GM21619 (cell line): ENCODE data around the gene PUM2.

Source experiments
- ATAC-seq: cut with Tn5 transposase; IDR thresholded peaks from one replicate; pipeline ENCODE4 v1.9.1; 2021; ENCODE audit not compliant: unreplicated experiment

The PUM2 gene

DNA sequence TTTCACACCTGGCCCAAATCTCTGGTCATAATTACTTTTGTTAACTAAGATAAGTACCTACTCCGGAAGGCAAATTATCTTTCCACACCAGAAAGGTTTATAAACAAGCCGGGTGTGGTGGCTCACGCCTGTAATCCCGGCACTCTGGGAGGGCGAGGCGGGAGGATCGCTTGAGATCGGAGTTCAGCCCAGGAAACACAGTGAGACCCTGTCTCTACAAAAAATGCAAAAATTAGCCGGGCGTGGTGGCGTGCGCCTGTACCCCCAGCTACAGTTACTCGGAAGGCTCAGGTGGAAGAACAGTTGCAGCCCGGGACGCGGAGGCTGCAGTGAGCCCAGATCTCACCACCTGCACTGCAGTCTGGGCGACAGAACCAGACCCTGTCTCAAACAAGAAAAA lies 2.1 kb downstream of the PUM2 start:
- no peak for ATAC-seq

DNA sequence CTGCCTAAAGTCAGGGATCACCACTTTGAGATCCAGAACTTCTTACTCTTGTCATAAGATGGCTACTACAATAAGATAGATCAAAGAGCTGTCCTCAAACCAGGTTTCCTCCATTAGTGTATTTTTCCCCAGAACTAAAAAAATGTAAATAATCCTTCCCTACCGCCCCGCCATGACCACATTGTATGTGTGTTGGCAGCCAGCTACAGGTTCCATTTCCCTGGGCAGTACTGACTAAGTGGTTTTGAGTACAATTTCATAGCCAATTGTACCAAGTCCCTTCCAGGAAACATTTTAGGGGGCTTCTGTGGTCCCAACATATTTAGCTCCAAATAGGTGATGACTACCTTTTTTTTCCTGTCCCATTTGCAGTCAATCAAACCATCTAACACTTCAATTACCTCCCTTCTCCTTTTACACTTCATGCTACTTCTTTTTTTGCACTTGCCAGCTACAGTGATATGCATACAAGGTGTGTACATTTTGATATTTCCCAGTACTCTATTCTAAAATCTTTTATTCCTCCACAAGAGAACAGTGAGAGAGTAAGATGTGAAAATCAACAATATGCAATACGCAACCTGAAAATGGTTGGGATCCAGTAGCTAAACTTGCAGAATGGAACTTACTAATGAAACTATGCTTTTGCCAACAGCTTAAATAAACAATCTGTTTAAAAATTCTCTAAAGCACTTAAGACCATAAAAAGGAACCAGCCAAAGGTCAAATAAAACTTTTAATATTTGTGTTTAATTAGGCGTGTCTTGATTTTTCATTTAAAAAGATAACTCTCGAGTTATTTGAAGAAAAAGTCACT lies 3.9 kb downstream of the PUM2 start:
- no peak for ATAC-seq

- no peak for ATAC-seq
Observed at GRCh38 chr2:20343128-20343527, 7.5 kb downstream of the PUM2 start.

DNA sequence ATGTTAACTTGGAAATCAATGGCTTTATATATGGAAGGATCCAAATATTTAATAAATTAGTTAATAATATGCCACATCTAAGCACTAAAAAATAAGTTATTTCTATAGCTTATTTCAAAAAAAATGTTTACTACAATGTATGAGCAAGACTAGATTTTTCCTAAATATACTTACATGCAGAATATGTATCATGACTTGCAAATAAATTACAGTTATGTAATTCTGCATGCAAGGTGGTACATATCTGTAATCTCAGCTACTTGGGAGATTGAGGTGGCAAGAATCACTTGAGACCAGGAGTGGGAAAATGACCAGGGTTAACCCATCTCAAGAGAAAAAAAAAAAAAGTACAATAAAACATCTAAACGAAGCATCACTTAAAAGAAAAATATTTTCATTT lies 11.6 kb downstream of the PUM2 start:
- ATAC-seq = no peak

- no peak for ATAC-seq
Observed at GRCh38 chr2:20334605-20335203, 15.9 kb downstream of the PUM2 start.

DNA sequence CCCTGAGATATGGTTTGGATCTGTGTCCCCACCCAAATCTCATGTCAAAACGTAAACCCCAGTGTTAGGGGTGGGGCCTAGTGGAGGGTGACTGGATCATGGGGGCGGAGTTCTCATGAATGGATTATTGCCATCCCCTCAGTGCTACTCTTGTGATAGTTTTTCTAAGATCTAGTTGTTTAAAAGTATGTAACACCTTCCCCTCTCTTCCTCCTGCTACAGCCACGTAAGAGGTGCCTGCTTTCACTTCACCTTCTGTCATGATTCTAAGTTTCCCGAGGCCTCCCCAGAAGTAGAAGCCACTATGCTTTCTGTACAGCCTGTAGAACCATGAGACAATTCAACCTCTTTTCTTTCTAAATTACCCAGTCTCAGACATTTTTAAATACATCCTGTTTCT lies 16.9 kb downstream of the PUM2 start:
- peak; percentile 59 for ATAC-seq

- no peak for ATAC-seq
Observed at GRCh38 chr2:20330192-20330591, 20.5 kb downstream of the PUM2 start.

DNA sequence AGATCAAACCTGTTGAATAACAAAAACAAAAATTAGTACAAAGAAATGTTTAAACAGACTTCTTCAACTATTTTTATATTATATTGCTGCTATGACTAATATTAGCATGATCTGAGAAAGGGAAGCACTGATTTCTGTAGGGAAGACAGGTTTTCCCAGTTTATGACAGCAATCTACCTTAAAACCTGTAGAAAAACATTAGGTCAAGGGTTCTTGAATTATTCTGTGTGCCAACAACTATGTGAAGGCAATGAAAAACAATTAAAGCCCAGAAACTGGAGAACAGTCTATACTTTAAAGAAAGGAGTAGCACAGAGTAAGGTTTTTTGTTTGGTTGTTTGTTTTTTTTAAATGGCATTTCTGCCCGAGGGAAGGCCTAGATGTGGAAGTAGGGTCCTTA lies 23.3 kb downstream of the PUM2 start:
- no peak for ATAC-seq

DNA sequence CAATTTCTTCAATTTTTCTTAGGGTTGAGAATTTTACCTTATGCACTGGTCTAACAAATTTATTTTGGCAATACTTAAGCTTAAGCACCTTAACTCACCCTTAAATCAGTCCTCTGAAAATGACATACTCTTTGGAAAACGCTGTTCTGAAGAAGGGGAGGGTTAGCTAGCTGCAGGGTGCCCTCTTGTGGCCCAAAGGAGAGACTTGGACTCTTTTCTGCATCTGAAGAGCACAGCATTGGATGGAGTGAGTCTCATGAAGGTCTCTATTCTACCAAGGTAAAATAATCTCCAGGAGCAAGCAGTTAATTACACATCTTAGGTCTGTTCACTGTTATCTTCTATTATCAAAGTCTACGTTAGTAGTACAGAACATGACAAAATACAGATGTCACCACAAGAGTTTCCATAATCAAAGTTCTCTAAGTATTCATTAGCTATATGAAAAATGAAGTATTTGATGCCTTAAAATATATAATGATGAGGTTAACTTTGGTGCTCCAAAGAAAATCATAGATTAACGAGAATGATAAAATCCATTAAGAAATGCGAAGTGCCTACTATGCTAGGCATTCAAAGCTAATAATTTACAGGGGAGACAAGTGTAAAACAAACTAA lies 24.4 kb downstream of the PUM2 start:
- peak; percentile 73 for ATAC-seq

DNA sequence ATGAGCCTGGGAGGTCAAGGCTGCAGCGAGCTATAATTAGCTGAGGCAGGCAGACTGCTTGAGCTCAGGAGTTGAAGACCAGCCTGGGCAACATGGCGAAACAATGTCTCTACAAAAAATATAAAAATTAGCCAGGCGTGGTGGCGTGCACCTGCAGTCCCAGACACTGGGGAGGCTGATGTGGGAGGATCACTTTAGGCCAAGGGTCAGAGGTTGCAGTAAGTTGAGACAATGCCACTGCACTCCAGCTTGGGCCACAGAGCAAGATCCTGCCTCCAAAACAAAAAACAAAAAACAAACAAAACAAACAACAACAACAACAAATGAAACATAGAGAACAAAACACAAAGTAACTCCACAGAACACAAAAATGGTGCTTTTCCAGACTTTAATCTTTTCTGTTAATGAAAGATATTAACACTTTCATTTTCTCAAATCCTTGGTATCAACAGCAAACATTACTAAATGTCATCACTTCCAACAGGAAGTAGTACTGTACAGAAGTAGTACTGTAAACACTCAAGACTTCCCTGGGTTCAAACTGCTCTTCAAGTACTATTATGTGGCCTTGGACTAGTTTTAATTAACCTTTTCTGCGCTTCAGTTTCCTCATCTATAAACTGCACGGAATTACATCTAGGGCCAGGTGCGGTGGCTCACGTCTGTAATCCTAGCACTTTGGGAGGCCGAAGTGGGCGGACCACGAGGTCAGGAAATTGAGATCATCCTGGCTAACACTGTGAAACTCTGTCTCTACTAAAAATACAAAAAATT lies 27.9 kb downstream of the PUM2 start:
- ATAC-seq = no peak

DNA sequence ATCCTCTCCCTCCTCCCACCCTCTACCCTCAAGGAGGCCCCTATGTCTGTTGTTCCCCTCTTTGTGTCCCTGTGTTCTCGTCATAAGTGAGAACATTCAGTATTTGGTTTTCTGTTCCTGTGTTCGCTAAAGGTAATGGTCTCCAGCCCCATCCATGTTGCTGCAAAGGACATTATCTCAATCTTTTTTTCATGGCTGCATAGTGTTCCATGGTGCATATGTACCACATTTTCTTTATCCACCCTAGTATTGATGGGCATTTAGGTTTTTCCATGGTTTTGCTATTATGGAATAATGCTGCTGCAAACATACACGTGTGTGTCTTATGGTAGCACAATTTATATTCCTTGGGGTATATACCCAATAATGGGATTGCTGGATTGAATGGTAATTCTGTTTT lies 33.0 kb downstream of the PUM2 start:
- ATAC-seq = no peak

- ATAC-seq = no peak
Observed at GRCh38 chr2:20317197-20317596, 33.4 kb downstream of the PUM2 start.

DNA sequence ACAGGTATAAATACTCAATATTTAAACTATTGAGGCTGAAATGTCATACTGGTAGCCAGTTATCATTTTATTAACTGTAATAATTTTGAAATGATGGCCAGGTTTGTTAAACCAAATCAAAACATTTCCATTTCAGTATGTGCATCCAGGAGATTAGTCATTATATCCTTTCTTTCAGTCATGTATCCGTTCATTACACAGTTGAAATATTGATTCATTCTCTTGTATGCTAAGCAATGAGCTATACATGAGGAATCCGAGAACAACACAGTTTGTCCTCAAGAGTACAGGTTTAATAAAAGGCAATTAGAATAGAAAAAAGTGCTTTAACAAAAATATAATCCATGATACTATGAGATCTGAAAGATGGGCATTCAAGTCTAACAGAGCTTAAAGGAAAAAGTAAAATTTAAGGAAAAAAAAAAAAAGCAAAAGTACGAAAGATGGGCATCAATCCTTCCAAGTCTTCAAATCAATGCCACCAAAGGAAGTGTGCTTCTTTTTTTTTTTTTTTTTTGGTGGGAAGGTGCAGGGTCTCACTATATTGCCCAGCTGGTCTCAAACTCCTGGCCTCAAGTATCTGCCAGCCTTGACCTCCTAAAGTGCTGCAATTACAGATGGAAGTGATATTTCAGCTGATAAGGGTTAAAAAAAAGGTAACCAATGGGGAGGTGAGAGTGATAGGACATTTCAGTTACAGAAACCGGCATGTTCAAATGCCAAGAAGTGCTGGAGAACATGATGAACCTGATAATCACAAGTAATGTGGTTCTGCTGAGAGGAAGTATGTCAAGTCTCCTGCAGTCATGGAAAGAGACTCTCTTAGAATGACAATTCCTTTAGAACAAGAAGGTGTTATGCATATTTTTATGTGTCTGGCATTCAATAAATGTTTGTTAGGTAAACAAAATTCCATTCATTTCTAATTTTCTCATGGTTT lies 35.8 kb downstream of the PUM2 start:
- no peak for ATAC-seq

GRCh38 chr2:20313659-20314058 lies 37.0 kb downstream of the PUM2 start:
- no peak for ATAC-seq

- ATAC-seq = no peak
Observed at GRCh38 chr2:20309001-20309400, 41.6 kb downstream of the PUM2 start.

DNA sequence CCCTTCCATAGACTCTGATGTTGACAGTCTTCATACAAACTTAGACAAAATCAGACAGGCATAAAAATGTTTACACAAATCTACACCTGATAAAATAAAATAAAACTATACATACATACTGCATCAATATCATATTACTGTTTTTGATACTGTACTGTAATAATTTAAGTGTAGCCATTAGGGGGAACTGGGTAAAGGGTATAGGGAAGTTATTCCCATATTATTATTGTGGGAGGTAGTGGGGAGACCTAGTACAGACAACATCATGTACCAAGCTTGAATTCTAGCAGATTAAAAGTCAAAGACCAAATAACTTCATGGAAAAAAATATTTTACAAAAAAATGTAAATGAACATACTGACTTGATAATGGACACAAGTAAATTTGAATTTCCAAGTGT lies 43.3 kb downstream of the PUM2 start:
- no peak for ATAC-seq

DNA sequence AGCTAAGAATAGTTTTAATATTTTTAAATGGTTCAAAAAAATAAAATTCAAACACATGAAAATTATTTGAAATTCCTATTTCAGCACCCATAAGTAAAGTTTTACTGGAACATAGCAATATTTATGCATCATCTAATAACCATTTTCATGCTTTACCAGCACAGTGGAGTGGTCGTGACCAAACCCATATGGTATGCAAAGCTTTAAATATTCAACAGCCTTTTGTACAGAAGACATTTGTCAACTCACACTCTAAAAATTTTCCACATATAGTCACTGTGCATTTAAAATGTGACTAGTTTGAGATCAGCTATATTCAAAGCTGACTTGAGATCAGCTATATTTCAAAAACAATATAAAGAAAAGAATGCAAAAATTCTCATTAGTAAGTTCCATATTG lies 46.2 kb downstream of the PUM2 start:
- ATAC-seq = no peak

DNA sequence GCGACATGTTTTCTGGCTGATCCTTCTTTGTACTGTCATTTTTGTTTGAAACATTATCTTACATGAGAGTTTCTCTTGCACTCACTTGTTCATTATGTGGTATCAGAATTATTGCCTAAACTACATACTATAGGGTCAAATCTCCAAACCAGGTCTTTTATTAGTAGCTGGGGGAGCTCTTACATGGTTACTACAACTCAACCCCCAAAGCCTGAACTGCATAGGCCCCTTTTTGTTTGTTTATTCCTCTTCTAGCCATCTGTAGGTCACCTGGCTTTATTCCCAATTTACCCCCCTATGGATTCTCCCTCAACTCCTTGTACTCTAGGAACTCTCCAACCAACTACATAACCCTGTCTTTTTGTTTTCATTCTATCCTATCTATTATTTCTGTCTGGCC lies 46.7 kb downstream of the PUM2 start:
- no peak for ATAC-seq

GRCh38 chr2:20302019-20302418 lies 48.6 kb downstream of the PUM2 start:
- ATAC-seq = no peak

DNA sequence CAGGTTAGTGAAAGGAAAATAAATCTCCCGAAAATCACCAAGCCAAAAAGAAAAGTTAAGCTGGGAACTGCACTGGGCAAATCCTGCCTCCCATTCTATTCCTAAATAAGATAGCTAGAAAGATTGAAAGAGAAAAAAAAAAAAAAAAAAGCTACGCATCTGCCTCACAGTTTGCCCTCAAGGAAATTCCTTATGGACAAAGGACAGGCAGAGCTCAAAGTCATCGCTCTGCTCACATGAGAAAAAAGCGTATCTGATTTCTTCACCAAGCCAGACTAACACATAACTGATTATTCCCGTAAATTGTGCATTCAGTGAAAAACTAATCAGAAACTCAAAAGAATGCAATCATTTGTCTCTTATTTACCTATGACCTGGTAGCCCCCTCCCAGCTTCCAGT lies 50.0 kb downstream of the PUM2 start:
- ATAC-seq = no peak

- no peak for ATAC-seq
Observed at GRCh38 chr2:20299113-20299512, 51.5 kb downstream of the PUM2 start.
